COLO829 (cell line): ENCODE results near the gene DOCK11.

Experiments
- DNase-seq: peaks from one replicate; pipeline ENCODE4 v3.0.0; 2012; ENCODE audit warnings: low spot score

The DOCK11 gene

GRCh38 chrX:118530219-118530911 lies 34.8 kb downstream of the DOCK11 start:
- no peak for DNase-seq

- no peak for DNase-seq
Measured at GRCh38 chrX:118534716-118535493, 39.3 kb downstream of the DOCK11 start.

GRCh38 chrX:118536204-118536603 lies 40.6 kb downstream of the DOCK11 start:
- no peak for DNase-seq

DNA sequence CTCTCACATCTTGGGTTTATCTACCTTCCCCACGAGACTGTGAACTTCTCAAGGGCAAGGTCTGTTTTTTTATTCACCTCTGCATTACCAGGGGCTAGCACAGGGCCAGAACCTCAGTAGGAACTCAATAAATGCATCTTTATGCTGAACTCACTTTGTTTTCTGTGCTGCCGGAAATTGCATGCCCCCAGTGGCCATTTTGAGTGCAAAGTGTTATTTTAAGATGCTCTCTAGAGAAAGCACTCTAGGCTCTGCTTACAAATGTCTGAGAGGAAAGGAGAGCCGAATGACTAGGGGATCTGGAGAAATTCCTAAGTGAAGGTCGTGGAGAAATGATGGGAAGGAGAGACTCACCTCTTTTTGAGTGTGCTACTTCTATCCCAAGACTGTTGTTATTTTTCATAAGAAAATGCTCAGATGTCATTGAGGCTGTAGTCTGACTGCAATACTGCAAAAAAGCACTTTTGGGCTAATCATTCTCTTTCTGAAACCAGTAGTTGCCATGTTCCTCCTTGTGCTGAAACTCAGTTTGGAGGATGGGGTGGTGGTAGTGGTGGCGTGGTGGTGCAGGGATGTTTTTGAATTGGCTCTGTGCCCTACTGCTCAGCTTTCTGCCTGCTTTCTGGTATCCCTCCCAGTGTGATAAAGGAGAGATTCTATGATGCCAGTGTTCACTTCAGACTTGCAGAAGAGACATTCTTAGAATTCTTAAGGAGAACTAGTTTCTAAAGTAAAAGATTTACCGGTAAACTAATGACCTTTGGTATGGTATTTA lies 41.3 kb downstream of the DOCK11 start:
- no peak for DNase-seq

DNA sequence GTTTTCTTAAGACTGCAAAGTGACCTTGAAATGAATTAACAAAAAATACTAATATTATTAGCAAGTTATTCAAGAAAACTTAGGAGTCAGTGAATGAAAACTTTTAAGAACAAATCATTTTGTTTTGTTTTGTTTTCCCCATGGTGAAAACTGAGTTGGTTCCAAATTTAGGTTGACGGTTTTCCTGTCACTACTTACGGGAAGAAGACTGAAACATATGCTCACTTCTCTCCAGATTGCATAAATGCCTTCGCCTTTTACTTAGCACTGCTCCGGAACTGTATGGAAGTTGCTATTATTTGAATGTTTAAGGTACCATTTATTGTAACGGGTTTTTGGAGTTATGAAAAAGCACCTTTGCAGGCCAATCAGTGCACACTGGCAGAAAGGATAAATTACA lies 42.8 kb downstream of the DOCK11 start:
- DNase-seq, result no peak

GRCh38 chrX:118540342-118540741 lies 44.7 kb downstream of the DOCK11 start:
- no peak for DNase-seq

- DNase-seq, result no peak
Measured at GRCh38 chrX:118541482-118541881, 45.9 kb downstream of the DOCK11 start.

- no peak for DNase-seq
Measured at GRCh38 chrX:118545510-118545909, 49.9 kb downstream of the DOCK11 start.

- no peak for DNase-seq
Measured at GRCh38 chrX:118548841-118549240, 53.2 kb downstream of the DOCK11 start.

DNA sequence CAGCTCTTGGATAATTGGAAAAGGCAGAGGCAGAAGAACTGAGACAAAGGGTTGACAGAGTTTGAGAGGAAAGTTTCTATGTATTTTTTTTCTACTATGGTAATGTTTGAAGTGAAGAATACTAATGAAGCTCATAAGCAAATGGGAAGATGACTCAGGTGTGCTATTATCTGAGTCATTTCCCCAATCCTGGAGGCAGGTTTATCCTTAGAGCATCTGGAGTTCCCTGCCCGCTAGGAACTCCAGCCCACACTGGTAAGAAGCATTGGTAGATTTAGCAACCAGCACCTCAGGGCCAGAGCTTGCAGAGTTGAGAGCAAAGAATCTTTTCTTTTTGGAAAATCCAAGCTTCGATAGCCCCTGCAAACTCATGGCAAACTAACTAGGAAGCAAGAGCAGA lies 55.2 kb downstream of the DOCK11 start:
- DNase-seq, result no peak

- no peak for DNase-seq
Measured at GRCh38 chrX:118551426-118551825, 55.8 kb downstream of the DOCK11 start.

DNA sequence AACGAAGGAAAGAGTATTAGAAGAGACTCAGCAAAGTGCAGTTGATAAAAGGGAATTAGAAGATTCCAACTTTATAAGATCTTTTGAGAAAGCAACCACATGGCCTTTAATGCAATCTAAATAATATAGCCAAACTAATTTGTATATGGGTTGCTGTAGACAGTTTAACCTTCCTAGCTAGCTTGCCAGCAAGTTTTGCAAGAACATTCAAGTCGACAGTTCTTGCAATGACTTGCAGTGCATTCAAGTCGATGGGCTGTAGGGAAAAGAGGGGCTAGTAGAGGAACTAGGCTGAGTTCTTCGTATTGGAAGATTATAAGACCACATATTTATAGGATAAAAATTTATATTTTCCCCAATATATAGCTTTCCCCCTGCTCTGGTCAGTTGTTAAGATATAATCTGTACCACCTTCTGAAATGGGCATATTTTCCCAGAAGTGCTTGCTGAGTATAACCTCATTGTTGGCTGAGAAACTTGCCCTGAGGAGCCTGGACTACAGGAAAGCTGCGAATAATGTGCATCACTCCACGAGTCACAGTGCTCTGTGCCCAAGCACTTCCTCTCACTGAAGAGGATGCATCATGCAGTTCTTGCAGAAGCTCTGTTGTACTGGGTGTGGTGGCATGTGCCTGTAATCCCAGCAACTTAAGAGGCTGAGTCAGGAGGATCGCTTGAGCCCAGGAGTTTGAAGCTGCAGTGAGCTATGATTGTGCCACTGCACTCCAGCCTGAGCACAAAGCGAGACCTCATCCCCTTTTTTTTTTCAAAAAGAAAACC lies 56.7 kb downstream of the DOCK11 start:
- peak; percentile 39 for DNase-seq

- peak; percentile 66 for DNase-seq
Measured at GRCh38 chrX:118553042-118553710, 57.6 kb downstream of the DOCK11 start.

DNA sequence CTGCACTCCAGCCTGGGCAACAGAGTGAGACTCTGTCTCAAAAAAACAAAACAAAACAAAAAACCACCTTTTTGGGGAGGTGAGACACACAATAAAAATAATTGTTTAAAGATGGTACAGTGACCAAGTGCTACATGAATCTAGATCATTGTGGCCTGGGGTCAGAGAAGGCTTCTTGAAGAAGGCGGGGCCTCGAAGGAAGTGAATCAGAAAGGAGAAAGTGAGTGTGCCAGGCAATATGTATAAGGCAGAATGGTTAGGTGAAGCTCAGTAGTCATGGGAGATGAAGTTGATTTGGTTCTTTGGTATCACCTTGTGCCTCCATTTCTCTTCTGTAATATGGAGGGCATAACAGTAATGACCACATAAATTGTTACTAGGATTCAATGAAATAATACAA lies 58.9 kb downstream of the DOCK11 start:
- DNase-seq, result no peak

- DNase-seq, result no peak
Measured at GRCh38 chrX:118558926-118559325, 63.3 kb downstream of the DOCK11 start.

DNA sequence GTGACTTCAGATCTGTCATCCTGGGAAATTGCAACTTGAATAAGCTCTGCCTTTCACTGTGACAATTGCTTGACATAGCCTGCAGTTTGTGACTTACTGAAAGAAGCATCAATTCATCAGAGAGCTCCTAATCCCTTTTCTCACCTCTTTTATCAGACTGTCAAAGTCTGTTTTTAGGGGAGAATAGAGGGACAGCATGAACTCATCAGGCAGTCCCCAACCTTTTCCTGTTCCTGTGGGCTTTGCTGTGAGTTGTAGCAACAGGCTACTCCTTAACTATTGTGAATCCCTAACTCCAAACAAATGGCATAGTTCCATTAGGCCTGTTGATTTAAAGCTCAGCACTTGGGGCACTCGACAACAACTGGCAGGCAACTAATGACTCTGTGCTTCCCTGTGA lies 64.9 kb downstream of the DOCK11 start:
- DNase-seq, result no peak

DNA sequence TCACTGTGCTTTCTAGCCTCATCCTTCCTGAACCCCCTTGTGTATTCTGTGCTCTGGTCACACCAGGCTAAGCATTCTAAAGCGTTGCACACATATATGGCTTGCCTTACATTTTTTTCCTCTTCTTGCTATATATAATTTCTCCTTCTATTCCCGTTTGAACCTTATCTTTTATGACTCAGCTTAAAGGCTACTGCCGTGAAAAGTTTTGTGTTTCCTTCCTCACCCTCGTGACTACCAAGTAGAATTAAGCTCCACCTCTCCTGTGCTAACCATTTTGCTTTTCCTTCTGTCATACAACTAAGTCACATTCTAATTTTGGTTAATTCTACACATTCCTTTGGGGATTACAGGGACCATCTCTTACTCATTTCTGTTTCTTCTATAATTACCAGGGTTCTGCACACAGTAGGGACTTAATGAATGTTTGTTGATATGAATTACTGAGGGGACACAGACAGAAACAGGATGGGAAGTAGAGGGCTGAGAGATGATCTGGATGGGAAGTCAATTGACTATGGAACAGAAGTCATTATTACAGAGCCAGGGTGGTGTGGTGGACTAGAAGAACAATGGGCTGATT lies 67.1 kb downstream of the DOCK11 start:
- DNase-seq, result no peak

GRCh38 chrX:118564498-118564897 lies 68.9 kb downstream of the DOCK11 start:
- no peak for DNase-seq

- DNase-seq, result no peak
Measured at GRCh38 chrX:118565853-118566252, 70.2 kb downstream of the DOCK11 start.

- DNase-seq, result no peak
Measured at GRCh38 chrX:118566359-118566758, 70.7 kb downstream of the DOCK11 start.

DNA sequence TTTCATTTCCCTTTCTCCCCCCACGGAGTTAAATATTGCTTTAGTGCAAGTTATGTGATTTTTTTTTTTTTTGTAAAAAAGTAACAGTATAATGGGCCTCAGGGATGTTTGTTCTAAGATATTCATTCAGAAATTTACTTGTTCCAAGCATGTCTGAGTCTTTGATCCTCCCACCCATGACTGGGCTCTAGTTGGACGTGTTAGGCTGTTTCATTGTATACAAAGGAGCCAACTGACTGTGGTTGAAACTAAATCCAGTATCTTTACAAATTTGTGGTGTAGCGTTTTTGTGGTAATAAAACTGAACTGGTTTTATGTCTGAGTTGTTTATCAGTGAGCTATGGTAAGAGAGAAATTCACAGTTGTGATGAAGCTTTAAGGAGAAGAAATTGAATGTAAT lies 74.1 kb downstream of the DOCK11 start:
- peak; percentile 13 for DNase-seq
